Dermis microvascular lymphatic vessel endothelial cell (primary cell): ENCODE results near the gene MCM8. TPM values are rescaled to one million over a fixed set of nuclear protein-coding genes. Genes with fewer than 3 reads are reported as not detected.

Experiments used
- DNase-seq, 2 donors: peaks; one replicate each; pipeline versions ENCODE4 v3.0.0 to v3.0.0-alpha.2; 2010; ENCODE audit warnings: low read depth in 2 of 2
- total RNA-seq: library from RNA; depleted of rRNA; stranded (reverse); fragments of >200 nt; gene quantifications from 2 replicates; pipeline ENCODE4 v1.2.1, GENCODE V29; 2014

Gene MCM8
- total RNA-seq, 1 donor from 2014 or later = 5.9 TPM

GRCh38 chr20:6040958-6041807 is 90.7 kb downstream of the MCM8 start:
- DNase-seq = no peak

GRCh38 chr20:6041808-6042265 is 91.4 kb downstream of the MCM8 start:
- no peak for DNase-seq

GRCh38 chr20:6044115-6044514 is 93.7 kb downstream of the MCM8 start:
- no peak for DNase-seq

GRCh38 chr20:6045566-6045965 is 95.1 kb downstream of the MCM8 start:
- no peak for DNase-seq

GRCh38 chr20:6046432-6046831 is 96.0 kb downstream of the MCM8 start:
- no peak for DNase-seq

- DNase-seq = no peak
Measured at GRCh38 chr20:6048391-6048790, 97.9 kb downstream of the MCM8 start.

Other genes starting within 250 kb of the MCM8 start
- 2.4 and 3.5 TPM in 2 replicates for gene SHLD1, start 200.3 kb upstream of the MCM8 start, total RNA-seq
- under 0.01 and 0.13 TPM in 2 replicates for gene CHGB, start 39.1 kb upstream of the MCM8 start, total RNA-seq
- gene TRMT6, start 119 bp upstream of the MCM8 start, total RNA-seq = 4.2 and 5.2 TPM in 2 replicates
- 34.1 and 41.1 TPM in 2 replicates for gene CRLS1, start 55.5 kb downstream of the MCM8 start, total RNA-seq
- not detected in 2 replicates for gene LRRN4, start 103.4 kb downstream of the MCM8 start, total RNA-seq
- gene FERMT1, start 172.4 kb downstream of the MCM8 start, total RNA-seq = 0.13 and 0.39 TPM in 2 replicates